Mesendoderm (in vitro differentiated cells): ENCODE measurements around the gene CD302.
"Not testable (repeated sequence)": the region's sequence is repeated elsewhere in the genome, so short reads cannot be mapped to it uniquely, and the experiment has no call there.

Source experiments
- DNase-seq: peaks from one replicate; pipeline ENCODE4 v3.0.0; 2013
- H2AK5ac ChIP-seq: 2 replicates; pipeline ENCODE4 v1.6.1; 2013; ENCODE audit warnings: low read length, inconsistent platforms
- H2BK120ac ChIP-seq: 2 replicates; pipeline ENCODE4 v1.6.1; 2013; ENCODE audit warnings: low read depth, mild to moderate bottlenecking, low read length, moderate library complexity, mixed read lengths
- H2BK15ac ChIP-seq: replicated peaks from 2 replicates; pipeline ENCODE4 v1.6.1; 2013; ENCODE audit warnings: low read depth, mild to moderate bottlenecking, moderate library complexity
- H2BK5ac ChIP-seq: 2 replicates; pipeline ENCODE4 v1.6.1; 2013; ENCODE audit warnings: low read length, inconsistent platforms
- H3K18ac ChIP-seq: 2 replicates; pipeline ENCODE4 v1.6.1; 2013; ENCODE audit warnings: mild to moderate bottlenecking, low read length, mixed read lengths
- H3K23ac ChIP-seq: one replicate; pipeline ENCODE4 v1.6.1; 2013; ENCODE audit warnings: low read length
- H3K27ac ChIP-seq: 2 replicates; pipeline ENCODE4 v1.5.1; 2013; ENCODE audit warnings: low read depth, mild to moderate bottlenecking, inconsistent platforms, low read length, moderate library complexity
- H3K27me3 ChIP-seq: 2 replicates; pipeline ENCODE4 v1.6.1; 2013; ENCODE audit warnings: low read length, control low read depth, mild to moderate bottlenecking, inconsistent platforms; ENCODE audit not compliant: insufficient read depth, poor library complexity
- H3K36me3 ChIP-seq: 2 replicates; pipeline ENCODE4 v1.6.1; 2013; ENCODE audit warnings: low read length, inconsistent platforms; ENCODE audit not compliant: control insufficient read depth, insufficient read depth
- H3K4ac ChIP-seq: one replicate; pipeline ENCODE4 v1.6.1; 2013; ENCODE audit warnings: low read depth, mild to moderate bottlenecking, low read length, moderate library complexity
- H3K4me1 ChIP-seq: 2 replicates; pipeline ENCODE4 v1.6.1; 2013; ENCODE audit warnings: low read depth, low read length, inconsistent platforms; ENCODE audit not compliant: control insufficient read depth
- H3K4me2 ChIP-seq: 2 replicates; pipeline ENCODE4 v1.6.1; 2013; ENCODE audit warnings: low read length
- H3K4me3 ChIP-seq: 2 replicates; pipeline ENCODE4 v1.5.1; 2013; ENCODE audit warnings: mild to moderate bottlenecking, low read length
- H3K56ac ChIP-seq: one replicate; pipeline ENCODE4 v1.6.1; 2013; ENCODE audit warnings: low read length
- H3K79me1 ChIP-seq: 2 replicates; pipeline ENCODE4 v1.6.1; 2013; ENCODE audit warnings: low read length, inconsistent platforms
- H3K79me2 ChIP-seq: 2 replicates; pipeline ENCODE4 v1.6.1; 2013; ENCODE audit warnings: mild to moderate bottlenecking, low read length; ENCODE audit not compliant: control insufficient read depth, insufficient read depth
- H3K9ac ChIP-seq: 2 replicates; pipeline ENCODE4 v1.6.1; 2013; ENCODE audit warnings: low read length, inconsistent platforms
- H4K5ac ChIP-seq: one replicate; pipeline ENCODE4 v1.6.1; 2013; ENCODE audit warnings: low read length
- H4K8ac ChIP-seq: one replicate; pipeline ENCODE4 v1.6.1; 2013; ENCODE audit warnings: low read depth, mild to moderate bottlenecking, control low read depth, low read length, moderate library complexity
- WGBS: extraction: QIAGEN DNeasy Blood & Tissue Kit; methylation state at CpG from one replicate; pipeline ENCODE4 v1.1.7; 2013; ENCODE audit warnings: low lambda C conversion rate, missing lambda C conversion rate; ENCODE audit not compliant: insufficient coverage; ENCODE audit errors: extremely low coverage; 5-methylcytosine and 5-hydroxymethylcytosine counted together

The CD302 gene

DNA sequence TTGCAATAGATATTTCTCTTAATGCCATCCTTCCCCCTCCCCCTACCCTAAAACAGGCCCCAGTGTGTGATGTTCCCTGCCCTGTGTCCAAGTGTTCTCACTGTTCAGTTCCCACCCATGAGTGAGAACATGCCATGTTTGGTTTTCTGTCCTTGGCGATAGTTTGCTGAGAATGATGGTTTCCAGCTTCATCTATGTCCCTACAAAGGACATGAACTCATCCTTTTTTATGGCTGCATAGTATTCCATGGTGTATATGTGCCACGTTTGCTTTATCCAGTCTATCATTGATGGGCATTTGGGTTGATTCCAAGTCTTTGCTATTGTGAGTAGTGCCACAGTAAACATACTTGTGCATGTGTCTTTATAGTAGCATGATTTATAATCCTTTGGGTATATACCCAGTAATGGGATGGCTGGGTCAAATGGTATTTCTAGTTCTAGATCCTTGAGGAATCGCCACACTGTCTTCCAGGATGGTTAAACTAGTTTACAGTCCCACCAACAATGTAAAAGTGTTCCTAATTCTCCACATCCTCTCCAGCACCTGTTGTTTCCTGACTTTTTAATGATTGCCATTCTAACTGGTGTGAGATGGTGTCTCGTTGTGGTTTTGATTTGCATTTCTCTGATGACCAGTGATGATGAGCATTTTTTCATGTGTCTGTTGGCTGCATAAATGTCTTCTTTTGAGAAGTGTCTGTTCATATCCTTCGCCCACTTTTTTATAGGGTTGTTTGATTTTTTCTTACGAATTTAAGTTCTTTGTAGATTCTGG lies 73.0 kb downstream of the CD302 start:
- not testable (repeated sequence) for H3K4me3 ChIP-seq, H3K4me2 ChIP-seq, H2BK120ac ChIP-seq, H2BK5ac ChIP-seq, DNase-seq, H2BK15ac ChIP-seq, H3K56ac ChIP-seq, H3K9ac ChIP-seq, H4K8ac ChIP-seq, H3K4me1 ChIP-seq, H3K27ac ChIP-seq, H3K79me1 ChIP-seq, H4K5ac ChIP-seq, H3K18ac ChIP-seq, H3K4ac ChIP-seq, H2AK5ac ChIP-seq, H3K27me3 ChIP-seq, H3K23ac ChIP-seq, H3K36me3 ChIP-seq
- WGBS, result no CpG with 5 or more reads among the region's 6 CpGs
- peaks cover 80% of the 10 kb centered on the region for H3K79me2 ChIP-seq

DNA sequence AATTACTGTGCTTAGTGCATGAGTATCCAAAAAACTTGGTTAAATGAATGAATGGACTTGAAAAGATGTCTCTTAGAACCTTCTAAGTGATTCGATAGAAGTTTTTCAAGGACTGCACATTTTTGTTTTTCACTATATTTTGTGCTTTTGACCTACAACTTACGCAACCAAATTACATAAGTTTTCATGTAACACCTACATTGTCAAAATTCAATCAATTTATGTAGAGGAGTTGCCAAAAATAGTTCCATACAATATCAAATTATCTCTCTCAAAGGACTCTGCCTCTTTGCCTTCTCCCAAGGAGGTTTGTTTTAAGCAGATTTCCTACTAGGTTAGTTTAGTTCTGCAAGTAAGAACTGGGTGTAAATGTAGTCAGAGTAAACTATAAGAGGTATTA lies 75.4 kb downstream of the CD302 start:
- no peak overlapping the region for H3K4me2 ChIP-seq
- no CpG with 5 or more reads among the region's 2 CpGs for WGBS
- H2AK5ac ChIP-seq, result no peak overlapping the region
- H3K4me1 ChIP-seq, result no peaks in the 10 kb centered on the region
- no peaks in the 10 kb centered on the region for H3K36me3 ChIP-seq
- no peak overlapping the region for H3K18ac ChIP-seq
- no peak overlapping the region for H3K4ac ChIP-seq
- no peak for DNase-seq
- H2BK5ac ChIP-seq, result no peak overlapping the region
- H4K5ac ChIP-seq, result no peak overlapping the region
- H4K8ac ChIP-seq, result no peak overlapping the region
- H3K27me3 ChIP-seq, result no peaks in the 10 kb centered on the region
- H3K79me2 ChIP-seq, result peaks cover 87% of the 10 kb centered on the region
- no peak overlapping the region for H2BK120ac ChIP-seq
- H2BK15ac ChIP-seq, result no peak overlapping the region
- no peak overlapping the region for H3K27ac ChIP-seq
- no peak overlapping the region for H3K4me3 ChIP-seq
- H3K9ac ChIP-seq, result no peak overlapping the region
- H3K56ac ChIP-seq, result no peak overlapping the region
- H3K23ac ChIP-seq, result no peak overlapping the region
- H3K79me1 ChIP-seq, result no peaks in the 10 kb centered on the region

DNA sequence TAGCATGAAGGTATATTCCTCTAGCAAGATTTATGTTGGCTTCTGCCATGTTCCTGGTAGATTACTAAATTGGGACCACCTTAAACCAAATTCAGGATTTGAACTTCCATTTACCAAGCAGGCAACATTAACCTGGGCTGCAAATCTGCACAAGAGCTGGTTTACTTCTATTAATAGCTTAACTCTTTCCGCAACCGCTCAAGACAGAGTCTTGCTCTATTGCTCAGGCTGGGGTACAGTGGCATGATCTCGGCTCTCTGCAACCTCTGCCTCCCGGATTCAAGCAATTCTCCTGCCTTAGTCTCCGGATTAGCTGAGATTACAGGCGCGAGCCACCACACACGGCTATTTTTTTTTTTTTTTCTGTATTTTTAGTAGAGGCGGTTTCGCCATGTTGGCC lies 77.3 kb downstream of the CD302 start:
- H2AK5ac ChIP-seq, result no peak overlapping the region
- no CpG with 5 or more reads among the region's 10 CpGs for WGBS
- H4K8ac ChIP-seq, result no peak overlapping the region
- no peaks in the 10 kb centered on the region for H3K79me1 ChIP-seq
- no peak overlapping the region for H3K9ac ChIP-seq
- H3K4me3 ChIP-seq, result no peak overlapping the region
- H3K36me3 ChIP-seq, result peaks cover 1% of the 10 kb centered on the region
- no peak overlapping the region for H2BK120ac ChIP-seq
- no peak for DNase-seq
- peaks cover 88% of the 10 kb centered on the region for H3K79me2 ChIP-seq
- no peak overlapping the region for H3K4me2 ChIP-seq
- no peaks in the 10 kb centered on the region for H3K27me3 ChIP-seq
- no peak overlapping the region for H2BK15ac ChIP-seq
- H4K5ac ChIP-seq, result no peak overlapping the region
- no peak overlapping the region for H3K56ac ChIP-seq
- no peak overlapping the region for H2BK5ac ChIP-seq
- no peak overlapping the region for H3K18ac ChIP-seq
- no peaks in the 10 kb centered on the region for H3K4me1 ChIP-seq
- H3K27ac ChIP-seq, result no peak overlapping the region
- H3K23ac ChIP-seq, result no peak overlapping the region
- H3K4ac ChIP-seq, result no peak overlapping the region
